Left lung (tissue), 10 donors: ENCODE data around the gene RASL12. TPM values are rescaled to one million over a fixed set of nuclear protein-coding genes. Genes with fewer than 3 reads are reported as not detected.

Source experiments
- ATAC-seq: fragments of 200-7000 bp; cut with Tn5 transposase; one replicate; pipeline ENCODE4 v1.9.1; 2020; ENCODE audit warnings: moderate library complexity
- DNase-seq, 4 donors: peaks; one replicate each; pipeline ENCODE4 v3.0.0-alpha.2; 2013 to 2020
- H3K27ac ChIP-seq, 2 donors: fragments of 200-600 bp; sonication (generic) in 1 of 2; one replicate each; pipeline versions ENCODE4 v1.5.0 to v1.8.0; 2020 to 2021
- H3K27me3 ChIP-seq, 2 donors: fragments of 200-600 bp; sonication (generic) in 1 of 2; one replicate each; pipeline versions ENCODE4 v1.5.0 to v1.8.0; 2020 to 2021
- H3K36me3 ChIP-seq, 2 donors: fragments of 200-600 bp; sonication (generic) in 1 of 2; one replicate each; pipeline versions ENCODE4 v1.5.0 to v1.8.0; 2020 to 2021
- H3K4me1 ChIP-seq, 2 donors: fragments of 200-600 bp; one replicate each; pipeline ENCODE4 v1.8.0; 2021
- H3K4me3 ChIP-seq, 2 donors: fragments of 200-600 bp; sonication (generic) in 1 of 2; one replicate each; pipeline versions ENCODE4 v1.5.0 to v1.8.0; 2020 to 2021; ENCODE audit warnings: mild to moderate bottlenecking in 1 of 2
- H3K9me3 ChIP-seq, 2 donors: fragments of 200-600 bp; sonication (generic) in 1 of 2; one replicate each; pipeline versions ENCODE4 v1.5.0 to v1.8.0; 2020 to 2021
- intact Hi-C, 2 donors: fragments of 100-400 bp; cut with DNase I; formaldehyde crosslinking; loops; one replicate each; pipeline versions ENCODE4 v1.11.2 to v1.14.2; 2022
- polyA plus RNA-seq, 6 donors: library from polyadenylated mRNA; unstranded; fragments of 120-200 nt; gene quantifications; one replicate each; pipeline ENCODE4 v1.2.1, GENCODE V29; 2013; ENCODE audit not compliant: insufficient read length in 6 of 6
- total RNA-seq, 2 donors: library from RNA; stranded (reverse); fragmentation: NEBNext Ultra II Directional; extraction: Animal tissue kit (Norgen Biotek cat#: 25700); gene quantifications; one replicate each; pipeline ENCODE4 v1.2.1, GENCODE V29; 2021
- TF ChIP-seq, protein P1 (sequence below), 2 donors: fragments of 200-600 bp; sonication (generic) in 1 of 2; IDR thresholded peaks; one replicate each; pipeline versions ENCODE4 v1.5.0 to v1.8.0; 2021; ENCODE audit warnings: antibody characterized with exemption in 2 of 2
- donor health status: DM: no; HTN: yes; CAD: no.
- donor health status: DM: no; HTN: no; CAD: no.

Gene RASL12
- total and polyA plus RNA-seq, 8 donors = 23.8 to 127 (median 105) TPM

DNA sequence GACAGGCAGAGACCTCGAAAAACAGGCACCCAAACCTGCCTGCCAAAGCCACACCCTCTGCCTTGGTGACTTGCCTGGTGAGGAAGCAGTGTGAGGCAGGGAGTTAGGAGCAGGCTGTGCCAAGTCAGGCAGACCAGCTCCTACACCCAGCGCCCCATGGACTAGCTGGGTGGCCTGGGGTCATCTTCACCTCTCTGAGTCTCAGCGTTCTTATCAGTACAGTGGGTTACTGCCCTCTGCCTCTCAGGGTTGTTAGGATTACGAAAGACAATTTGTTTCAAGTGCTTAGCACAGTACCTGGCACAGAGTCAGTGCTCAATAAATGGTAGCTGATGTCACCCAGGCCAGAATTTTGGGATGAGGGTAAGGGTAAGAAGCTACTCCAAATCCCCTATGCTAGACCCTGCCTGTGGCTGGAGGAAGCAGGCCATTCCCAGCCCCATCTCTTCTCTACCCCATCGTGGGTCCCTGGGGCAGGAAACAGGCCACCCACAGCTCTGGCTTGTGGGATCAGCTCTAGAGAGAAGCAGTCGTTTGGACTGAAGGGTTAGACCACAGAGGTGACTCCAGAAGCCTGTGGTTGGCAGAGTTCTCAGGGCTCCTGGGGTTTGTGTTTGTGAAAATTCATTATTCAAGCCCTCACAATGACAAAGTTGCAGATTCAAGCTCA is 12.5 kb downstream of the RASL12 start:
- H3K4me1 ChIP-seq = peaks cover 0 to 16% of the 10 kb centered on the region in 2 donors
- no peaks in the 10 kb centered on the region for H3K9me3 ChIP-seq
- peak; percentile 54 for ATAC-seq
- no peaks in the 10 kb centered on the region for H3K36me3 ChIP-seq
- intact Hi-C loops = no loop called here
- H3K4me3 ChIP-seq = no peak overlapping the region
- no peak overlapping the region for H3K27ac ChIP-seq
- no peak for DNase-seq
- TF ChIP-seq, protein P1, sequence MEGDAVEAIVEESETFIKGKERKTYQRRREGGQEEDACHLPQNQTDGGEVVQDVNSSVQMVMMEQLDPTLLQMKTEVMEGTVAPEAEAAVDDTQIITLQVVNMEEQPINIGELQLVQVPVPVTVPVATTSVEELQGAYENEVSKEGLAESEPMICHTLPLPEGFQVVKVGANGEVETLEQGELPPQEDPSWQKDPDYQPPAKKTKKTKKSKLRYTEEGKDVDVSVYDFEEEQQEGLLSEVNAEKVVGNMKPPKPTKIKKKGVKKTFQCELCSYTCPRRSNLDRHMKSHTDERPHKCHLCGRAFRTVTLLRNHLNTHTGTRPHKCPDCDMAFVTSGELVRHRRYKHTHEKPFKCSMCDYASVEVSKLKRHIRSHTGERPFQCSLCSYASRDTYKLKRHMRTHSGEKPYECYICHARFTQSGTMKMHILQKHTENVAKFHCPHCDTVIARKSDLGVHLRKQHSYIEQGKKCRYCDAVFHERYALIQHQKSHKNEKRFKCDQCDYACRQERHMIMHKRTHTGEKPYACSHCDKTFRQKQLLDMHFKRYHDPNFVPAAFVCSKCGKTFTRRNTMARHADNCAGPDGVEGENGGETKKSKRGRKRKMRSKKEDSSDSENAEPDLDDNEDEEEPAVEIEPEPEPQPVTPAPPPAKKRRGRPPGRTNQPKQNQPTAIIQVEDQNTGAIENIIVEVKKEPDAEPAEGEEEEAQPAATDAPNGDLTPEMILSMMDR (IDR thresholded peaks at IDR 0.05) = no peak
- H3K27me3 ChIP-seq = no peaks in the 10 kb centered on the region

DNA sequence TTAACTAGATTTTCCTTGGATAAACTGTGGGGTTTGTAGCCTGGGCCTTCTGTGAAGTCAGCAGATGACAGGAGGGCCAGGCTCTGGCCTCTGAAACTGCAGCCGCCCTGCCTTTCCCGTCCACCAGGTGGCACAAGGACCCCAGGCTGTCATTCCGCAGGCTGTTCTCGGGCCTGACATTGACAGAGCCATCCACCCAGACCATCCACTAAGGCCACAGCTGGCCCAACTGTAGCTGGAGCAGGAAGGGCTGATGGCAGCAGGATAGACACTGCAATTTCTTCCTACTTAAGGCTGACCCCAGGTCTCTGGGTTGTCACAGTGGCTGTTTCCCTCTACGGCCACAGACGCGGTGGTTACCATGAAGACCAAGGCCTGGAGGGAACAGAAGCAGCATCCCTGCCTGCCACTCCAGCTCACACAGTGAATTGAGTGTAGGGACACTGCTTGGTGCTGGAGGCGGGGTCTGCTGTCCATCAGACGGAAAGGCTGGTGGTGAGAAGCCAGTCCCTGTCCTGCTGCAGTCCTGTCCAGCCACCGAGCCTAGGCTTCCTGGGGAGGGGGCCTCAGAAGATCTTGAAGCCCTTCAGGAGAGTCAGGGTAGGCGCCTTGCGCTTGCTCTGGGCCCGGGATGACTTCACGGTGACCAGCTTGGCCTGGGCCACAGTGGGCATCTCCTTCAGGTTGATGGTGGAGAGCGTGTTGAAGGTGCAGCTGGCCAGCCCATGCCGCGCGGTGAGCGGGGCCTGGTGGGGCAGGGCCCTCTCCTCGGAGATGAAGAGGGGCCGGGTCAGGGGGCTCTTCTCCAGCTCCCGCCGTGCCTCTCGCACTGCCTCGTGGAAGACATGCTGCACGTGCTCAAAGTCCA is 13.2 kb downstream of the RASL12 start:
- intact Hi-C loops = no loop called here

DNA sequence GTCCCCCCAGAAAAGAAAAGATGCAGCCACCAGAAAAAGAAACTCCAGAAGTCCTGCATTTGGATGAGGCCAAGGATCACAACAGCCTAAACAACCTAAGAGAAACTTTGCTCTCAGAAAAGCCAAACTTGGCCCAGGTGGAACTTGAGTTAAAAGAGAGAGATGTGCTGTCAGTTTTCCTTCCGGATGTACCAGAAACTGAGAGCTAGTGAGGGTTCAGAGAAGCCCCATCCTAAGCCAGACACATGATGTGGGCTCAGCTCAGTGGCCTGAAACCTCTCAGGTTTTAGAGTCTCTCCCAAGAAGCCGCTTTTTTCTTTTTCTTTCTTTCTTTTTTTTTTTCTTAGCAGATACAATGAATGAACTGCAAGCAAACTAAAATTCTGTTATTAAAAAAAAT is 14.8 kb downstream of the RASL12 start:
- Histone ChIP-seq H3K4me1 (peaks cover 0 to 31% of the 10 kb centered on the region in 2 donors), H3K27me3 (no peaks in the 10 kb centered on the region), H3K4me3 (no peak overlapping the region), H3K9me3 (no peaks in the 10 kb centered on the region), H3K27ac (no peak overlapping the region), H3K36me3 (no peaks in the 10 kb centered on the region)
- intact Hi-C loops = no loop called here
- ATAC-seq = no peak
- no peak for DNase-seq
- TF ChIP-seq, protein P1 (IDR thresholded peaks at IDR 0.05) = no peak

More for the DNA sequence above, 13.2 kb downstream of the RASL12 start:
- no peaks in the 10 kb centered on the region for H3K27me3 ChIP-seq
- ATAC-seq (peak; percentile 92), DNase-seq (peak in 3 of 4 donors; percentile 57 to 86 (median 85))
- no peaks in the 10 kb centered on the region for H3K9me3 ChIP-seq
- H3K36me3 ChIP-seq = no peaks in the 10 kb centered on the region
- TF ChIP-seq, protein P1 (IDR thresholded peaks at IDR 0.05) = peak; percentile 67 to 83
- H3K4me1 ChIP-seq = peaks cover 0 to 24% of the 10 kb centered on the region in 2 donors
- H3K4me3 ChIP-seq = no peak overlapping the region
- H3K27ac ChIP-seq = no peak overlapping the region

DNA sequence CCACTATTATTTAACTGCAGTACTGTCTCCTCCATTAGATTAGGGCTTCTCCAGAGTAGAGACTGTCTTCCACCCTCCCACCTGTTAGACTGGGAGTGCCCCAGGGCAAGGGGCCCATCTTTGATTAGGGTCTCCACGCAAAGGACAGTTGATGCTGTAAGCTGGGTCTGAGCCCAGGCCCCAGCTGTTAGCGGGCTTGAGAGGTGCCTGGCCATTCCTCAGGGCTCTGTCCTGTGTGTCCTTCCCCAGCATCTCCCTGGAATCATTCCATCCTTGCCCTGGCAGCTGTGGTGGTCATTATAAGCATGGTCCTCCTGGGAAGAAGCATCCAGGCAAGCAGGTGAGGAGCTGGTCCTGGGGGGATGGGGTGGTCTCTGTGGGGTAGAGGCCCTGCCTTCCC is 16.5 kb downstream of the RASL12 start:
- no peak overlapping the region for H3K27ac ChIP-seq
- H3K36me3 ChIP-seq = no peaks in the 10 kb centered on the region
- H3K4me1 ChIP-seq = peaks cover 0 to 31% of the 10 kb centered on the region in 2 donors
- no peaks in the 10 kb centered on the region for H3K9me3 ChIP-seq
- TF ChIP-seq, protein P1 (IDR thresholded peaks at IDR 0.05) = no peak
- no peaks in the 10 kb centered on the region for H3K27me3 ChIP-seq
- H3K4me3 ChIP-seq = no peak overlapping the region
- intact Hi-C loops = no loop called here
- DNase-seq (no peak), ATAC-seq (no peak)

DNA sequence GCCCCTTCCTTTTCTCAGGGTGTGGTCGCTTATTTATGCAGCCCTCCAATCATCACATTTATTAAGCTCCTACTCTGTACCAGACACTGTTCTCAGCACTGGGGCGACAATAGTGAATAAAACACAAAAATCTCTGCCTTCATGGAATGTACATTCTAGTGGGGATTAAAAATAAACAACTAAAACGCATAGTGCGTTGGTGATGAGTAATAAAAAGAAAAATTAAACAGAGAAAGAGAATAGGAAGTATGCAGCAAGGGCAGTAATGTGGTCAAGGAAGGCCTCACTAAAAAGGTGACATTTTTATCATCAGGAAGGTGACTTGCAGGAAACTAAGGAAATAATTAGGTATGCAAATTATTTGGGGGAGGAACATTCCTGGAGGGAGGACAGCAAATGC is 17.5 kb downstream of the RASL12 start:
- no peak for ATAC-seq
- Histone ChIP-seq H3K4me1 (peaks cover 0 to 29% of the 10 kb centered on the region in 2 donors), H3K27ac (no peak overlapping the region), H3K27me3 (no peaks in the 10 kb centered on the region), H3K36me3 (no peaks in the 10 kb centered on the region), H3K4me3 (no peak overlapping the region), H3K9me3 (no peaks in the 10 kb centered on the region)
- intact Hi-C loops = no loop called here
- DNase-seq = no peak
- TF ChIP-seq, protein P1 (IDR thresholded peaks at IDR 0.05) = no peak
